ENCODE results near the gene GRM7.

The GRM7 gene

GRCh38 chr3:7172996-7173395 lies 312.1 kb downstream of the GRM7 start:
- H3K4me3 ChIP-seq (ENCODE audit: low read length), result no peak overlapping the region
- DNase-seq (ENCODE audit: low read depth), result no peak
- TF ChIP-seq CTCF (conservative IDR thresholded peaks at IDR 0.05; ENCODE audit: low read depth, low read length), result no peak

GRCh38 chr3:7188551-7188950 lies 327.6 kb downstream of the GRM7 start:
- no peak overlapping the region for H3K4me3 ChIP-seq (ENCODE audit: low read length)
- TF ChIP-seq CTCF (conservative IDR thresholded peaks at IDR 0.05; ENCODE audit: low read depth, low read length), result no peak
- no peak for DNase-seq (ENCODE audit: low read depth)

DNA sequence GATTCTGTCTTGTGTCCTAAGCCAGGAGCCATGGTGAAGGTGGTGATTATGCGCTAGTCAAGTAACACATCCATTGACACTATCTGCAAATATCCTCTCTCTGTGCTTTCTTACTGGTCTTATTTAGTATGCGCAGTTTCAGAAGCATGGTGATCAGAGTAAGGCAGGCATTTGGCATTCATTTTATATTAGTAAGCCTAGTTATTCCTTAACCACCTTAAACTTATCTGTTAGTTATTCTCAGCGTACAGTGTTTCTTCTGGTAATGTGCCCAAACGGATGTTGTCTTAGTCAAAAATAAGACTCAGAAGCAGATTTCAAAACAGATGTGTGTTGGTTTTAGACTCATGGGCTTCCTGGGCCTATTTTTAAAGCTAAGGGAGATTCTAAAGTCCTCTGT lies 329.2 kb downstream of the GRM7 start:
- H3K4me3 ChIP-seq (ENCODE audit: low read length), result no peak overlapping the region
- TF ChIP-seq CTCF (conservative IDR thresholded peaks at IDR 0.05; ENCODE audit: low read depth, low read length), result no peak
- no peak for DNase-seq (ENCODE audit: low read depth)

- DNase-seq (ENCODE audit: low read depth), result no peak
- TF ChIP-seq CTCF (conservative IDR thresholded peaks at IDR 0.05; ENCODE audit: low read depth, low read length), result no peak
- H3K4me3 ChIP-seq (ENCODE audit: low read length), result no peak overlapping the region
Measured at GRCh38 chr3:7193269-7193668, 332.4 kb downstream of the GRM7 start.

DNA sequence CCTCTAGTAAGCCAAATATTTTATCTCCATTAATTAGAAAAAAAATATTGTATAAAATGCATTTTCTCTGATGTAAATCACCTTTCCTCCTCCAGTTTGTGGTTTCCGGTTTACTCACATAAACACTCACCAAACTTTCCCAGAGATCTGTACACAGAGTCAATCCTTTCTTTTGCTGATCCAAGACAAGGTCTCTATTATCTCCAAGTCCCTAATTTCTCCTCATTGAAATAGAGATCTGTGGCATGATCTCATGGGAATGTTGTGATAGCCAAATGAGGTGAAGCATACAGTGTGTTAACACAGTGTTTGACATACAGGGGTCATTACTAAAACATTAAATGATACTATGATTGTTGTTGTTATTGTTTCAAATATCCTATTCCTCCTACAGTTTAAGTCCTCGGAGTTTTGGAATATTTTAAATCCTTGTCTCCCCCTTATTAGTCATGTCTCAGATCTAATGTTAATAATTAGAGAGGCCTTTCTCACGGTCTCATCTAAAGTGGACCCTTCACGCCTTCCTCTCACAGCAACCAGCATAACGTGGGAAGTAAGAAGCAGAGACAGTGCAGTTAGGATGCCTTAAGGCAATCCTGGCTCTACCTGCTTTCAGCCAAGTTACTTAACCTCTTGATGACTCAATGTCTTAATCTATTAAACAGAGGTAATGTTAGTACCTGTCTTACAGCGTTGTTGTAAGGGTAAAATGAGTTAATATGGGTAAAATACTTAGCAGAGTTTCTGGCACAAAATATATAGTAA lies 333.3 kb downstream of the GRM7 start:
- DNase-seq (ENCODE audit: low read depth), result no peak
- no peak for TF ChIP-seq CTCF (conservative IDR thresholded peaks at IDR 0.05; ENCODE audit: low read depth, low read length)
- H3K4me3 ChIP-seq (ENCODE audit: low read length), result no peak overlapping the region

- TF ChIP-seq CTCF (conservative IDR thresholded peaks at IDR 0.05; ENCODE audit: low read depth, low read length), result no peak
- no peak for DNase-seq (ENCODE audit: low read depth)
- no peak overlapping the region for H3K4me3 ChIP-seq (ENCODE audit: low read length)
Measured at GRCh38 chr3:7195934-7196333, 335.0 kb downstream of the GRM7 start.

DNA sequence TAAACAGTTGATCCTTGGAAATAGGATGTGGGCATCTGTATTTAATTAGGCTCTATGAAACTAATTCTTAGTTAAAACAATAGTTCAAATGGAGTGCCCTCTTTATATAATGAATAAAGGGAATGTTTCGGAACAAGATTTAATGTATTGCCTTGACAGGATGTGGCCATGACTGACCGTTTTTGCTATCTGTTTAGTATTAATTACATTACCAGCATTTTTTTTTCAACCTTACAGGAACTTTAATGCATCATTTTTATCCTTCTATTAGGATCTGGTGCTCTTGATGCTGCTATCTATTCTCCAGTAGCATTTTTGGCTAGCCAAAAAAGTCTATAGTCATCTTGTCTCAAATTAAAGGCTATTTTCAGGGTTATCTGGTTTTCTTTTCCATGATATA lies 340.9 kb downstream of the GRM7 start:
- TF ChIP-seq CTCF (conservative IDR thresholded peaks at IDR 0.05; ENCODE audit: low read depth, low read length), result no peak
- no peak for DNase-seq (ENCODE audit: low read depth)
- H3K4me3 ChIP-seq (ENCODE audit: low read length), result no peak overlapping the region
